Neuron (in vitro differentiated cells): ENCODE data around the gene UROC1.

Experiments used
- H2AFZ ChIP-seq: one replicate; pipeline ENCODE4 v1.6.1; 2013; ENCODE audit warnings: low read depth, mild to moderate bottlenecking, inconsistent platforms, low read length, moderate library complexity
- H3K27me3 ChIP-seq: one replicate; pipeline ENCODE4 v1.6.1; 2013; ENCODE audit warnings: low read length; ENCODE audit not compliant: insufficient read depth
- H3K36me3 ChIP-seq: one replicate; pipeline ENCODE4 v1.6.1; 2013; ENCODE audit warnings: low read length; ENCODE audit not compliant: insufficient read depth
- H3K4me1 ChIP-seq: one replicate; pipeline ENCODE4 v1.6.1; 2013; ENCODE audit warnings: low read length; ENCODE audit not compliant: insufficient read depth
- H3K4me3 ChIP-seq: 2 replicates; pipeline ENCODE4 v1.5.1; 2013; ENCODE audit warnings: mild to moderate bottlenecking, low read length, moderate library complexity
- H3K9me3 ChIP-seq: one replicate; pipeline ENCODE4 v1.6.1; 2013; ENCODE audit warnings: low read length

The UROC1 gene

GRCh38 chr3:126524429-126524988, 6.9 kb upstream of the UROC1 start:
- no peaks in the 10 kb centered on the region for H3K9me3 ChIP-seq
- no peaks in the 10 kb centered on the region for H3K36me3 ChIP-seq
- H2AFZ ChIP-seq = peak overlapping the region; percentile 30
- H3K4me3 ChIP-seq = peak overlapping the region; percentile 22
- peaks cover 45% of the 10 kb centered on the region for H3K27me3 ChIP-seq
- H3K4me1 ChIP-seq = no peaks in the 10 kb centered on the region

DNA sequence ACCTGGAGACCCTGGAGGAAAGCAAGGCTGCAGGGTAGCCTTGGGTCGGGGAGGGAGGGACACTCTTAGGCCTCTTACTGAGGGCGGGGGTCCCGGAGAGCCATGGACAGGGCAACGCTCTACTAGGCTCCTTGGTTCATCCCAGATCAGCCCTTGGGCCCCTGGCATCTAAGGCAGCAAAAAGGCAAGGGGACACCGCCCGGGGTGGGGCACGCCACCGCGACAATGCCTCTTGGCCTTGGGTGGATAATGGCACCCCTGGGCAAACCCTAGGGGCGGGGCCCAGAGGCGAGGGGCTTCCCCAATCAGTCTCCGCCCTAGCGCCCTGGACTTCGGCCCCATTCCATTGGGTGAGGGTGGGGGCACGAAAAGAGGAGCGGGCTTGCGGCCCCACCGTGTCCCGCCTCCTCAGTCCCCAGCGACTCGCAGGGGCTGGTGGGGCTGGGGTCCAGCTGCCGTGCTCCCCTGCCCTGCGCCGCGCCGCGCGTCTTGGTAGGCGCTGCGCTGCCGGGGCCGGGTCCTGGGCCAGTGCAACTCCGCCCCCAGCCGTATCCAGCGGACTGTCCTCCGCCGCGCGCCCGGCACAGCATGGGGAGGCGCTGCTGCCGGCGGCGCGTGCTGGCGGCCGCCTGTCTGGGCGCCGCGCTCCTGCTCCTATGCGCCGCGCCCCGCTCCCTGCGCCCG, 6.3 kb upstream of the UROC1 start, which contains the start of gene CHST13:
Gene CHST13, plus strand, starts transcription at position 411 of the 684 bp plus-strand sequence. Its CDS starts 178 bp downstream, at position 589.
- H3K4me1 ChIP-seq = no peaks in the 10 kb centered on the region
- H3K27me3 ChIP-seq = peaks cover 40% of the 10 kb centered on the region
- H3K36me3 ChIP-seq = no peaks in the 10 kb centered on the region
- peak within 1 kb of the TSS; percentile 30 for H2AFZ ChIP-seq
- H3K9me3 ChIP-seq = no peaks in the 10 kb centered on the region
- H3K4me3 ChIP-seq = peak within 1 kb of the TSS; percentile 22

GRCh38 chr3:126522363-126522788, 4.8 kb upstream of the UROC1 start:
- H3K4me1 ChIP-seq = no peaks in the 10 kb centered on the region
- H3K4me3 ChIP-seq = no peak overlapping the region
- no peaks in the 10 kb centered on the region for H3K9me3 ChIP-seq
- H3K27me3 ChIP-seq = peaks cover 39% of the 10 kb centered on the region
- H2AFZ ChIP-seq = no peak overlapping the region
- no peaks in the 10 kb centered on the region for H3K36me3 ChIP-seq

DNA sequence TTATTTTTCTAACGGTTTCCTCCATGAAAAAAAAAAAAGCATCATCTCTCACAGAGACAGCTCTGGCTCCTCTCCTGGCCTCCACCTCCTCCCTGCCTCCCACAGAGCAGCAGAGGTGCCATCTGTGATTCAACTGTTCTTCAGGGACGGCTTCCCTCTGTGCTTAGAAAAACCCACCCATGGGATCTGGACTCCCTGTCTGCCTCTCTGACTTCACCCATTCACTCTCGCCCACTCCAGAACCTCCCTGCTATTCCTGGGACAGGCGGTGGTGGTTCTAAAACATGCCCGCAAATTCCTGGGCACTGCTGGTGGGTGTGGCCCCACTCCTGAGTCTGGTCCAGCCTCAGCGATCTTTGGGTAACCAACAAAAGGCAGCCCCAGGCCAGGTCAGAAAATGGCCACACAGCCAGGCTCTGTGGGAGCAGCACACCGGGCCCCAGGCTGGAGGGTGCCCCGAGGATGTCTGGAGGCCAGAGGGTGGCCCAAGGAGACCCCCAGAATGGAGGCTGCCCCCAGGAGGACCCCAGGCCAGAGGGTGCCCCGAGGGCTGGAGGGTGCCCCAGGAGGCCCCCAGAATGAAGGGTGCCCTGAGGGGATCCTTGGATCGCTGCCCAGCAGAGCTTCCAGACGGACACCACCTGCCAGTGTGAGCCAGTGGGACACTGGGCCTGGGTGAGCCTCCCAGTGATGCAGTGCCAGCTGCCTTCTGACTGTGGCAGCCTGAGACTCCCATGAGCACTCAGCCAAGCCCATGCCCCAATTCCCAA, 3.7 kb upstream of the UROC1 start:
- Histone ChIP-seq H2AFZ (no peak overlapping the region), H3K9me3 (no peaks in the 10 kb centered on the region), H3K4me3 (no peak overlapping the region), H3K4me1 (no peaks in the 10 kb centered on the region), H3K27me3 (peaks cover 35% of the 10 kb centered on the region), H3K36me3 (no peaks in the 10 kb centered on the region)

DNA sequence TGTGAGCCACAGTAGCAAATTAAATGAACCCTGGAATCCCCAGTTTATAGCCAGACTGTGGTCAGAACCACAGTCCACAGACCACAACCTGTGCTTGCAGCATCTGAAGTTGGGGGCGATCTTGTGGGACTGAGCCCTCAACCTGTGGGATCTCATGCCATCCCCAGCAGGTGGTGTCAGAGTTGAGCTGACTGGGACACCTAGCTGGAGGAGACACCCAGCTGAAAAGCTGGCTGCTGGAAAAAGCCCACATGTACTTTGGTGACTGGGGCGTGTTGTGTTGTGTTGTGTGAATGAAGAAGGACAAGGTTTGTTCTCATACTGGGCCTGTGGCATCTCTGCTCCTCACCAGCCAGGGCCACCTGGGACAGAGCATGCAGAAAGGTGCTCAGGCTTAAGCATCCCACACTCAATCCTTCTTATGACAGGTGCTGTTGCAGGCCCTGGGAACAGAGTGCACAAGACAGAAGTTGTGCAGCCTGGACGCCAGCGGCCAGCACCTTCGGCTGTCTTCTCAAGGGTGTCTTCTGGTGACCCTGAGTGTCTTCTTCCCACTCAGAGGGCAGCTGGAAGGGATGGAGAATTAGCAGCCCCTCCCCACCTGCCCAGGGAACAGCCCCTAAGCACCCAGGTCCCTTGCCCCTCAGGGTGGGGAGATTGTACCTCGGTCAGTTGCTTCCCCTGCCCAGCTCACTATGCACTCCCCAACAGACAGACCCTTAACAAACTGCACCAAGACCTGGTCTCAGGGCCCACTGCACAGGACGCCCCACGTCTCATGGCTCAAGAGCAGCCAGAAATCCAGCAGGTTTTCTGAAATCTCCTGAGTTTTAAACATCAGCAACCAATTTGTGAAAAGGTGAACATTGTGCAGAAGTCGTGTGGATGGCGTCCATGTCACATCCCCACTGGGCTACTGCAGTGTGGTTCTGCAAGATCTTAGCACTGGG, 2.2 kb upstream of the UROC1 start:
- Histone ChIP-seq H3K4me3 (no peak overlapping the region), H3K36me3 (no peaks in the 10 kb centered on the region), H3K27me3 (peaks cover 23% of the 10 kb centered on the region), H3K4me1 (no peaks in the 10 kb centered on the region), H2AFZ (no peak overlapping the region), H3K9me3 (no peaks in the 10 kb centered on the region)

DNA sequence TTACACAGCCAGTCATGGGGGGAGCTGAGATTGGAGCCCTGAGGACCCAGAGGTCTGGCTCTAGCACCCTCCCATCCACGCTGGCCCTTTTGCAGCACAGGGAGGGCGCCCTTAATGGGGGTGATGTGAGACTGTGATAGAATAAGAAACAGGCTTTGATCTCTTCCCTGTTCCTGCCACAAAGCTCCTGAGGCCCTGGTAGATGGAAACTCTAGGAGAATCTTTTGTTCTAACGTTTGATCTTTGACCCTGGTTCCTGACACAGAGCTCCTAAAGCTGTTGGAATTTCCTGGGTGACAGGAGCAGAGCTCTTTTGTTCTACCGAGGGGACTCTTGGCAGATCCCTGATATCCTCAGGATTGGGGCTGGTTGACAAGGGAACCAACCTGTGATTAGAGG, 1.2 kb upstream of the UROC1 start:
- Histone ChIP-seq H3K9me3 (no peaks in the 10 kb centered on the region), H2AFZ (no peak overlapping the region), H3K27me3 (peaks cover 14% of the 10 kb centered on the region), H3K4me1 (no peaks in the 10 kb centered on the region), H3K4me3 (no peak overlapping the region), H3K36me3 (no peaks in the 10 kb centered on the region)

DNA sequence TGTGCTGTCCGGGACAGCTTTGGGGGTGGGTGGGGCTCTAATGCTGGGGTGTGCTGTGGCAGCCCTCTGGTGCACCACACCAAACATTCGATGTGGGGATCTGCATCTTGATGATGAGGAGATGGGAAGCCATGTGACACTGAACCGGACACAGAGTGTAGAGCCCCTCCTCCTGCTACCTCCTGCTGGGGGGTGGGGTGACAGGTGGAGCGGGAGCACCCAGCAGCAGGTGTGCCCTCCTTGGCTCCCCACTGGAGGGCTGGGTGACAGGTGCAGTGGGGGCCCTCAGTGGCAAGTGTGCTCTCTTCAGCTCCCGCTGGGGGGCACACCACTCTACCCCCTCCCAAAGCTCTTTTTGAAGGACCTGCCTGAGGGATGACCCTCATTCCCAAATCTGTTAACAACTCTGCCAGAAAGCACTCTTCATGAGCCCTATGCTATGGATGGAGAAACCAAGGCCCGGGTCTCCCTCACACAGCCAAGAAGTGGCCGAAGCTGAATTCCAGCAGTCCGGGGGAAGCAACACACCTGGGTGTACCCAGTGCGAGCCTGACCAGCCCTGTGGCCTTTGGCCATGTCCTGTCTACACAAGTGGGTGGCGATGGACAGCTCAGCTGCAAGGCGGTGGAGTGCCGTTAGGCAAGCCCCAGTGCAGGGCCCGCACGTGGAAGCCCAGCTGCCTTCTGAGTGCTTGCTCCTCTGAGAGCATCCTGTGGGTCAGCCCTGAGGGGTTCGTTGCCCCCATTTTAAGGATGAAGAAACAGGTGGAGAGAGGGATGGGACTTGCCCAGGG, 609 bp upstream of the UROC1 start:
- Histone ChIP-seq H3K4me1 (no peaks in the 10 kb centered on the region), H3K4me3 (no peak overlapping the region), H3K9me3 (no peaks in the 10 kb centered on the region), H3K36me3 (no peaks in the 10 kb centered on the region), H2AFZ (no peak overlapping the region), H3K27me3 (peaks cover 13% of the 10 kb centered on the region)

- peaks cover 21% of the 10 kb centered on the region for H3K27me3 ChIP-seq
- no peaks in the 10 kb centered on the region for H3K9me3 ChIP-seq
- H2AFZ ChIP-seq = no peak overlapping the region
- no peaks in the 10 kb centered on the region for H3K36me3 ChIP-seq
- H3K4me3 ChIP-seq = no peak overlapping the region
- H3K4me1 ChIP-seq = no peaks in the 10 kb centered on the region
These were observed 660 bp downstream of the UROC1 start for GRCh38 chr3:126516936-126517290.

DNA sequence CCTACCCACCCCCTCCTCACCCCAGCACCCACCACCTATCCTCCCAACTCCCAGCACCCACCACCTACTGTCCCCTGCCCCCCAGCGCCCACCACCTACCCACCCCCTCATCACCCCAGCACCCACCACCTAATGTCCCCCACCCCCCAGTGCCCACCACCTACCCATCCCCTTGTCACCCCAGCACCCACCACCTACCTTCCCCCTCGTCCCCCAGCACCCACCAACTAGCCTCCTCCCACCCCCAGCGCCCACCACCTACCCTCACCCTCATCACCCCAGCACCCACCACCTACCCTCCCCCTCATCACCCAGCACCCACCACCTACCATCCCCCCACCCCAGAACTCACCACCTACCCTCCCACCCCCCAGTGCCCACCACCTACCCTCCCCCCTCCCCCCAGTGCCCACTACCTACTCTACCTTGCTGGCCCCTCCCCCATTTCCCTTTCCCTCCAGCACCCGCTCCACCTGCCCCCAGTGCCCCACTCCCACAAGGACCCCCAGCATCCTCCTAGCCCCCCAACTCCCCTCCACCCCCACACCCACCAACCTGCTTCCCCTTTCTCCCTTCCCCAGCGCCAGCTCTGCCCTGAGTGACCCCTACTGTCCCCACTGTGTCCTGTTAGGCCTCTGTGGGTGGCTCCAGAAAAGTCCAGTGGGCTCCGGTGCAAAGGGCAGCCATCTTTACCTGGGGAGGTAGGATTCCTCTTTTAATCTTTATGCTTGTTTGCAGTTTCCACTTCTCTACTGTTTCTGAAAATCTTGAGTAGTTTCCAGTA, 1.2 kb downstream of the UROC1 start:
- no peaks in the 10 kb centered on the region for H3K4me1 ChIP-seq
- peaks cover 21% of the 10 kb centered on the region for H3K27me3 ChIP-seq
- H3K9me3 ChIP-seq = no peaks in the 10 kb centered on the region
- no peaks in the 10 kb centered on the region for H3K36me3 ChIP-seq
- no peak overlapping the region for H3K4me3 ChIP-seq
- H2AFZ ChIP-seq = no peak overlapping the region

- H3K4me1 ChIP-seq = no peaks in the 10 kb centered on the region
- H3K36me3 ChIP-seq = no peaks in the 10 kb centered on the region
- peaks cover 26% of the 10 kb centered on the region for H3K27me3 ChIP-seq
- H3K4me3 ChIP-seq = no peak overlapping the region
- no peak overlapping the region for H2AFZ ChIP-seq
- H3K9me3 ChIP-seq = no peaks in the 10 kb centered on the region
These were observed 2.4 kb downstream of the UROC1 start for GRCh38 chr3:126515066-126515706.

- H2AFZ ChIP-seq = no peak overlapping the region
- no peaks in the 10 kb centered on the region for H3K9me3 ChIP-seq
- no peak overlapping the region for H3K4me3 ChIP-seq
- peaks cover 26% of the 10 kb centered on the region for H3K27me3 ChIP-seq
- no peaks in the 10 kb centered on the region for H3K4me1 ChIP-seq
- H3K36me3 ChIP-seq = no peaks in the 10 kb centered on the region
These were observed 3.4 kb downstream of the UROC1 start for GRCh38 chr3:126514161-126514560.
